Liver (tissue), 9 donors: ENCODE measurements around the gene SNRK. TPM values are rescaled to one million over a fixed set of nuclear protein-coding genes. Genes with fewer than 3 reads are reported as not detected.
A peak's percentile ranks its signal among the peaks of the same experiment; 100 is the strongest.

Experiments used
- DNase-seq: peaks from one replicate; pipeline ENCODE4 v3.0.0-alpha.2; 2017; ENCODE audit warnings: low spot score
- H3K27ac ChIP-seq, 2 donors: one replicate each; pipeline ENCODE4 v1.7.0; 2013; ENCODE audit warnings: inconsistent platforms in 2 of 2, low read length in 2 of 2, control low read depth in 1 of 2, low read depth in 1 of 2, mild to moderate bottlenecking in 1 of 2
- H3K27me3 ChIP-seq, 4 donors: one replicate each; pipeline versions ENCODE4 v1.6.1 to v1.7.0; 2013; ENCODE audit warnings: low read length in 3 of 4, inconsistent platforms in 1 of 4, mild to moderate bottlenecking in 1 of 4, moderate library complexity in 1 of 4; ENCODE audit not compliant: control insufficient read depth in 4 of 4, insufficient read depth in 4 of 4
- H3K36me3 ChIP-seq, 4 donors: one replicate each; pipeline versions ENCODE4 v1.6.1 to v1.7.0; 2013; ENCODE audit warnings: low read length in 3 of 4, mild to moderate bottlenecking in 3 of 4, low read depth in 1 of 4, moderate library complexity in 1 of 4; ENCODE audit not compliant: control insufficient read depth in 4 of 4, insufficient read depth in 3 of 4
- H3K4me1 ChIP-seq, 4 donors: one replicate each; pipeline versions ENCODE4 v1.6.1 to v1.7.0; 2013; ENCODE audit warnings: low read length in 3 of 4, mild to moderate bottlenecking in 3 of 4, moderate library complexity in 1 of 4; ENCODE audit not compliant: control insufficient read depth in 4 of 4, insufficient read depth in 4 of 4
- H3K4me3 ChIP-seq, 3 donors: one replicate each; pipeline versions ENCODE4 v1.6.1 to v1.7.0; 2013; ENCODE audit warnings: low read length in 3 of 3, control low read depth in 1 of 3, low read depth in 1 of 3, mild to moderate bottlenecking in 1 of 3
- H3K9ac ChIP-seq, 2 donors: one replicate each; pipeline ENCODE4 v1.7.0; 2013; ENCODE audit warnings: low read length in 2 of 2, mild to moderate bottlenecking in 2 of 2, moderate library complexity in 2 of 2, control low read depth in 1 of 2, low read depth in 1 of 2
- H3K9me3 ChIP-seq, 4 donors: one replicate each; pipeline versions ENCODE4 v1.6.1 to v1.7.0; 2013; ENCODE audit warnings: low read length in 3 of 4; ENCODE audit not compliant: control insufficient read depth in 4 of 4
- EGR1 ChIP-seq, 2 donors: IDR thresholded peaks; 2 replicates each; pipeline ENCODE4 v1.6.1; 2016 to 2018; ENCODE audit warnings: antibody characterized with exemption in 2 of 2, low read depth in 2 of 2
- FOXA1 ChIP-seq: IDR thresholded peaks from 2 replicates; pipeline ENCODE4 v1.6.1; 2016; ENCODE audit warnings: antibody characterized with exemption
- FOXA2 ChIP-seq: IDR thresholded peaks from 2 replicates; pipeline ENCODE4 v1.6.1; 2016; ENCODE audit warnings: antibody characterized with exemption
- GABPA ChIP-seq, 2 donors: IDR thresholded peaks in 1 of 2; conservative IDR thresholded peaks in 1 of 2; 2 replicates each; pipeline ENCODE4 v1.6.1; 2016; ENCODE audit warnings: antibody characterized with exemption in 2 of 2, mild to moderate bottlenecking in 1 of 2, moderate library complexity in 1 of 2
- HNF4A ChIP-seq, 2 donors: conservative IDR thresholded peaks; 2 replicates each; pipeline ENCODE4 v1.6.1; 2016; ENCODE audit warnings: antibody characterized with exemption in 2 of 2, mild to moderate bottlenecking in 2 of 2
- HNF4G ChIP-seq: IDR thresholded peaks from 2 replicates; pipeline ENCODE4 v1.6.1; 2016; ENCODE audit warnings: antibody characterized with exemption
- JUND ChIP-seq, 2 donors: IDR thresholded peaks; 2 replicates each; pipeline ENCODE4 v1.6.1; 2016; ENCODE audit warnings: antibody characterized with exemption in 2 of 2
- MAX ChIP-seq: IDR thresholded peaks from 2 replicates; pipeline ENCODE4 v1.6.1; 2016; ENCODE audit warnings: antibody characterized with exemption
- NR2F2 ChIP-seq: IDR thresholded peaks from 2 replicates; pipeline ENCODE4 v1.6.1; 2016; ENCODE audit warnings: antibody characterized with exemption
- RAD21 ChIP-seq, 2 donors: IDR thresholded peaks; 2 replicates each; pipeline ENCODE4 v1.6.1; 2016; ENCODE audit warnings: antibody characterized with exemption in 2 of 2, mild to moderate bottlenecking in 2 of 2
- RXRA ChIP-seq, 2 donors: IDR thresholded peaks; 2 replicates each; pipeline ENCODE4 v1.6.1; 2017 to 2018; ENCODE audit warnings: antibody characterized with exemption in 2 of 2, mild to moderate bottlenecking in 1 of 2
- SP1 ChIP-seq: IDR thresholded peaks from 2 replicates; pipeline ENCODE4 v1.6.1; 2018; ENCODE audit warnings: antibody characterized with exemption, mild to moderate bottlenecking
- TAF1 ChIP-seq: conservative IDR thresholded peaks from 2 replicates; pipeline ENCODE4 v1.6.1; 2016; ENCODE audit warnings: antibody characterized with exemption, mild to moderate bottlenecking
- YY1 ChIP-seq: IDR thresholded peaks from 2 replicates; pipeline ENCODE4 v1.6.1; 2016; ENCODE audit warnings: antibody characterized with exemption, mild to moderate bottlenecking
- whole genome bisulfite sequencing: extraction: QIAGEN DNeasy Blood & Tissue Kit; methylation state at CpG from one replicate; pipeline ENCODE4 v1.1.7; 2013; 5-methylcytosine and 5-hydroxymethylcytosine counted together
- polyA plus RNA-seq, 2 donors: library from polyadenylated mRNA; stranded (reverse) in 1 of 2; unstranded in 1 of 2; fragments of 200-250 nt in 1 of 2; fragments of >200 nt in 1 of 2; fragmentation: Nextera tagmentation in 1 of 2; extraction: Ambion mirVana in 1 of 2; gene quantifications; one replicate each; pipeline versions ENCODE4 v1.2.1 to v1.2.3, GENCODE V29; 2013 to 2015
- total RNA-seq, 2 donors: library from RNA; depleted of rRNA; stranded (reverse); fragments of >200 nt; gene quantifications; one replicate each; pipeline ENCODE4 v1.2.3, GENCODE V29; 2014
- TF ChIP-seq, protein P1 (sequence below): IDR thresholded peaks from 2 replicates; pipeline ENCODE4 v1.6.1; 2016; ENCODE audit warnings: antibody characterized with exemption
- TF ChIP-seq, protein P2 (sequence below): IDR thresholded peaks from 2 replicates; pipeline ENCODE4 v1.6.1; 2016; ENCODE audit warnings: antibody characterized with exemption
- TF ChIP-seq, protein P3 (sequence below): IDR thresholded peaks from 2 replicates; pipeline ENCODE4 v1.6.1; 2016; ENCODE audit warnings: antibody characterized with exemption, mild to moderate bottlenecking
- TF ChIP-seq, protein P4 (sequence below): fragments of 150-350 bp; IDR thresholded peaks from 2 replicates; pipeline ENCODE4 v1.5.1; 2017; ENCODE audit warnings: improper control_type of control experiment, low read depth, low read length; ENCODE audit not compliant: missing input control
- donor health status: healthy.
- donor health status: healthy.
- donor health status: healthy.
- donor health status: healthy.
- donor health status: healthy.

Gene SNRK
- total and polyA plus RNA-seq, 4 donors = 5.8 to 28.5 (median 14.6) TPM

- TF ChIP-seq MAX = peak; percentile 68
- TF ChIP-seq NR2F2 = peak; percentile 65
- TF ChIP-seq RXRA (IDR thresholded peaks at IDR 0.05) = peak; percentile 71 to 88
Measured at GRCh38 chr3:43317461-43318316, 31.3 kb downstream of the SNRK start (continued).

- H3K27ac ChIP-seq = peak overlapping the region; percentile 61 to 70
Measured at GRCh38 chr3:43319376-43319775, 33.0 kb downstream of the SNRK start.

More at GRCh38 chr3:43319376-43319775, 33.0 kb downstream of the SNRK start:
- no peak for DNase-seq
- Histone ChIP-seq H3K4me3 (no peak overlapping the region), H3K27me3 (no peaks in the 10 kb centered on the region), H3K9ac (no peak overlapping the region), H3K36me3 (peaks cover 0 to 5% (median 0%) of the 10 kb centered on the region in 4 donors), H3K9me3 (no peaks in the 10 kb centered on the region), H3K4me1 (peaks cover 7 to 54% (median 43%) of the 10 kb centered on the region in 4 donors)
- TF ChIP-seq, protein P1, sequence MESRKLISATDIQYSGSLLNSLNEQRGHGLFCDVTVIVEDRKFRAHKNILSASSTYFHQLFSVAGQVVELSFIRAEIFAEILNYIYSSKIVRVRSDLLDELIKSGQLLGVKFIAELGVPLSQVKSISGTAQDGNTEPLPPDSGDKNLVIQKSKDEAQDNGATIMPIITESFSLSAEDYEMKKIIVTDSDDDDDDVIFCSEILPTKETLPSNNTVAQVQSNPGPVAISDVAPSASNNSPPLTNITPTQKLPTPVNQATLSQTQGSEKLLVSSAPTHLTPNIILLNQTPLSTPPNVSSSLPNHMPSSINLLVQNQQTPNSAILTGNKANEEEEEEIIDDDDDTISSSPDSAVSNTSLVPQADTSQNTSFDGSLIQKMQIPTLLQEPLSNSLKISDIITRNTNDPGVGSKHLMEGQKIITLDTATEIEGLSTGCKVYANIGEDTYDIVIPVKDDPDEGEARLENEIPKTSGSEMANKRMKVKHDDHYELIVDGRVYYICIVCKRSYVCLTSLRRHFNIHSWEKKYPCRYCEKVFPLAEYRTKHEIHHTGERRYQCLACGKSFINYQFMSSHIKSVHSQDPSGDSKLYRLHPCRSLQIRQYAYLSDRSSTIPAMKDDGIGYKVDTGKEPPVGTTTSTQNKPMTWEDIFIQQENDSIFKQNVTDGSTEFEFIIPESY = no peak
- no peak for TF ChIP-seq GABPA (IDR thresholded peaks at IDR 0.05 in 1 of 2, conservative IDR thresholded peaks at IDR 0.05 in 1 of 2)
- TF ChIP-seq RAD21 (IDR thresholded peaks at IDR 0.05) = no peak
- no peak for TF ChIP-seq FOXA2
- TF ChIP-seq, protein P2, sequence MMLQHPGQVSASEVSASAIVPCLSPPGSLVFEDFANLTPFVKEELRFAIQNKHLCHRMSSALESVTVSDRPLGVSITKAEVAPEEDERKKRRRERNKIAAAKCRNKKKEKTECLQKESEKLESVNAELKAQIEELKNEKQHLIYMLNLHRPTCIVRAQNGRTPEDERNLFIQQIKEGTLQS = no peak
- TF ChIP-seq NR2F2 = no peak
- no peak for TF ChIP-seq RXRA (IDR thresholded peaks at IDR 0.05)
- TF ChIP-seq MAX = no peak
- no peak for TF ChIP-seq TAF1
- TF ChIP-seq, protein P3, sequence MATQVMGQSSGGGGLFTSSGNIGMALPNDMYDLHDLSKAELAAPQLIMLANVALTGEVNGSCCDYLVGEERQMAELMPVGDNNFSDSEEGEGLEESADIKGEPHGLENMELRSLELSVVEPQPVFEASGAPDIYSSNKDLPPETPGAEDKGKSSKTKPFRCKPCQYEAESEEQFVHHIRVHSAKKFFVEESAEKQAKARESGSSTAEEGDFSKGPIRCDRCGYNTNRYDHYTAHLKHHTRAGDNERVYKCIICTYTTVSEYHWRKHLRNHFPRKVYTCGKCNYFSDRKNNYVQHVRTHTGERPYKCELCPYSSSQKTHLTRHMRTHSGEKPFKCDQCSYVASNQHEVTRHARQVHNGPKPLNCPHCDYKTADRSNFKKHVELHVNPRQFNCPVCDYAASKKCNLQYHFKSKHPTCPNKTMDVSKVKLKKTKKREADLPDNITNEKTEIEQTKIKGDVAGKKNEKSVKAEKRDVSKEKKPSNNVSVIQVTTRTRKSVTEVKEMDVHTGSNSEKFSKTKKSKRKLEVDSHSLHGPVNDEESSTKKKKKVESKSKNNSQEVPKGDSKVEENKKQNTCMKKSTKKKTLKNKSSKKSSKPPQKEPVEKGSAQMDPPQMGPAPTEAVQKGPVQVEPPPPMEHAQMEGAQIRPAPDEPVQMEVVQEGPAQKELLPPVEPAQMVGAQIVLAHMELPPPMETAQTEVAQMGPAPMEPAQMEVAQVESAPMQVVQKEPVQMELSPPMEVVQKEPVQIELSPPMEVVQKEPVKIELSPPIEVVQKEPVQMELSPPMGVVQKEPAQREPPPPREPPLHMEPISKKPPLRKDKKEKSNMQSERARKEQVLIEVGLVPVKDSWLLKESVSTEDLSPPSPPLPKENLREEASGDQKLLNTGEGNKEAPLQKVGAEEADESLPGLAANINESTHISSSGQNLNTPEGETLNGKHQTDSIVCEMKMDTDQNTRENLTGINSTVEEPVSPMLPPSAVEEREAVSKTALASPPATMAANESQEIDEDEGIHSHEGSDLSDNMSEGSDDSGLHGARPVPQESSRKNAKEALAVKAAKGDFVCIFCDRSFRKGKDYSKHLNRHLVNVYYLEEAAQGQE = no peak
- no peak for TF ChIP-seq SP1
- TF ChIP-seq HNF4A (conservative IDR thresholded peaks at IDR 0.05) = no peak
- TF ChIP-seq YY1 = no peak
- TF ChIP-seq HNF4G = no peak
- TF ChIP-seq, protein P4, sequence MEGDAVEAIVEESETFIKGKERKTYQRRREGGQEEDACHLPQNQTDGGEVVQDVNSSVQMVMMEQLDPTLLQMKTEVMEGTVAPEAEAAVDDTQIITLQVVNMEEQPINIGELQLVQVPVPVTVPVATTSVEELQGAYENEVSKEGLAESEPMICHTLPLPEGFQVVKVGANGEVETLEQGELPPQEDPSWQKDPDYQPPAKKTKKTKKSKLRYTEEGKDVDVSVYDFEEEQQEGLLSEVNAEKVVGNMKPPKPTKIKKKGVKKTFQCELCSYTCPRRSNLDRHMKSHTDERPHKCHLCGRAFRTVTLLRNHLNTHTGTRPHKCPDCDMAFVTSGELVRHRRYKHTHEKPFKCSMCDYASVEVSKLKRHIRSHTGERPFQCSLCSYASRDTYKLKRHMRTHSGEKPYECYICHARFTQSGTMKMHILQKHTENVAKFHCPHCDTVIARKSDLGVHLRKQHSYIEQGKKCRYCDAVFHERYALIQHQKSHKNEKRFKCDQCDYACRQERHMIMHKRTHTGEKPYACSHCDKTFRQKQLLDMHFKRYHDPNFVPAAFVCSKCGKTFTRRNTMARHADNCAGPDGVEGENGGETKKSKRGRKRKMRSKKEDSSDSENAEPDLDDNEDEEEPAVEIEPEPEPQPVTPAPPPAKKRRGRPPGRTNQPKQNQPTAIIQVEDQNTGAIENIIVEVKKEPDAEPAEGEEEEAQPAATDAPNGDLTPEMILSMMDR = no peak
- TF ChIP-seq FOXA1 = no peak
- TF ChIP-seq EGR1 (IDR thresholded peaks at IDR 0.05; ENCODE audit: low read depth in 2 of 2) = no peak
- no peak for TF ChIP-seq JUND (IDR thresholded peaks at IDR 0.05)
- WGBS = 78% methylated on average over 6 of the region's 6 CpGs
